Nucleus accumbens (tissue), 56 donors: ENCODE results near the gene ESCO1.
"Not testable (repeated sequence)": the region's sequence is repeated elsewhere in the genome, so short reads cannot be mapped to it uniquely, and the experiment has no call there.

ENCODE experiments used
- DNase-seq, 56 donors: peaks; one replicate each; lab custom pipeline; 2025; lab: John Stamatoyannopoulos, UW

The ESCO1 gene, protein sequence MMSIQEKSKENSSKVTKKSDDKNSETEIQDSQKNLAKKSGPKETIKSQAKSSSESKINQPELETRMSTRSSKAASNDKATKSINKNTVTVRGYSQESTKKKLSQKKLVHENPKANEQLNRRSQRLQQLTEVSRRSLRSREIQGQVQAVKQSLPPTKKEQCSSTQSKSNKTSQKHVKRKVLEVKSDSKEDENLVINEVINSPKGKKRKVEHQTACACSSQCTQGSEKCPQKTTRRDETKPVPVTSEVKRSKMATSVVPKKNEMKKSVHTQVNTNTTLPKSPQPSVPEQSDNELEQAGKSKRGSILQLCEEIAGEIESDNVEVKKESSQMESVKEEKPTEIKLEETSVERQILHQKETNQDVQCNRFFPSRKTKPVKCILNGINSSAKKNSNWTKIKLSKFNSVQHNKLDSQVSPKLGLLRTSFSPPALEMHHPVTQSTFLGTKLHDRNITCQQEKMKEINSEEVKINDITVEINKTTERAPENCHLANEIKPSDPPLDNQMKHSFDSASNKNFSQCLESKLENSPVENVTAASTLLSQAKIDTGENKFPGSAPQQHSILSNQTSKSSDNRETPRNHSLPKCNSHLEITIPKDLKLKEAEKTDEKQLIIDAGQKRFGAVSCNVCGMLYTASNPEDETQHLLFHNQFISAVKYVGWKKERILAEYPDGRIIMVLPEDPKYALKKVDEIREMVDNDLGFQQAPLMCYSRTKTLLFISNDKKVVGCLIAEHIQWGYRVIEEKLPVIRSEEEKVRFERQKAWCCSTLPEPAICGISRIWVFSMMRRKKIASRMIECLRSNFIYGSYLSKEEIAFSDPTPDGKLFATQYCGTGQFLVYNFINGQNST

DNA sequence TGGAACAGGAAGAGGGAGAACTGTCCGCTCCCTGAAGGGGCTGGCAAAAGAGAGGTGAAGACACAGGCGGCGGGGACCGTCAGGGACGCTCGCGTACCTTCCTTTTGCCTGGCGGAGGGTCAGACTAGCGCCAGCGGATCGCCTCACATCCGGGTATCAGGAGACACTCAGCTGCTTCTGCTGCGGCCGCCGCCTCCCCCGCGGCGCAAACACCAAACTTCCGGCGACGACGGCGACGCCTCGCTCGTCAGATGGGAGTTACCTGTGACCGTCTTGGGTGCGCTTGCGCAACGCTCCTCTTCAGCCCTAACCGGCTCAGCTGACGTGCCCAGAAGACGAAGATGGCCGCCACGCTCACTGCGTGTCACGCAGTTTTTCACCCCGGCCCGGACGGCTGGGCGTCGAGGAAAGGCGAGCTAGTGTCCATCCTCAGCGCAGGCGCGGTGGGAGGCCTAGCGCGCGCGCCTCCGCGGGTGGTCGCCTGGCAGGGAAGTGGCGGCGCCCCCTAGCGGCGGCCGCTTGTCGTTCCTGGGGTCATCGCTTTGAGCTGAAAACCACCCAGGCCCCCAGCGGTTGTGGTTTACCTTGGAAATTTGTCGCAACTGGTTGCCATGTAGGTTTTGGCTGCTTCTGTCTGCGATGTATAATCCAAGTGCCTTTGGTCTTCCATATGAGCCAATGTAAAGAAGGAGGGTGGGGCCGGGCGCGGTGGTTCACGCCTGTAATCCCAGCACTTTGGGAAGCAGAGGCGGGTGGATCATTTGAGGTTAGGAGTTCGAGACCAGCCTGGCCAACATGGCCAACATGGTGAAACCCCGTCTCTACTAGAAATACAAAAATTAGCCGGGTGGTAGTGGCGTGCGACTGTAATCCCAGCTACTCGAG, at the start of gene ESCO1:
Gene ESCO1, minus strand, starts transcription at position 179 of the 885 bp plus-strand sequence. CDS start 25,861 bp downstream, outside the sequence.
- peak; percentile 31 to 94 (median 87) for DNase-seq

DNA sequence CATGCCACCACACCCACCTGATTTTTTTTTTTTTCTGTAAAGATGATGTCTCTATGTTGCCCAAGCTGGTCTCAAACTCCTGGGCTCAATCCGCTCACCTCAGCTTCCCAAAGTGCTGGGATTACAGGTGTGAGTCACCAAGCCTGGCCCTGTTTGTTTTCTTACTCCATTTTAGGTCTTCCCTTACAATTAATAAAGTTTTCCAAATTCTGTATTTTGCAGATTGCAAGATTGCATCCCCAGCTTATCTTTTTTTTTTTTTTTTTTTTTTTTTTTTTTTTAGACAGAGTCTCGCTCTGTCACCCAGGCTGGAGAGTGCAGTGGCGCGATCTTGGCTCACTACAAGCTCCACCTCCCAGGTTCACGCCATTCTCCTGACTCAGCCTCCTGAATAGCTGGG, 39.9 kb upstream of the ESCO1 start:
- DNase-seq: not testable (repeated sequence)

DNA sequence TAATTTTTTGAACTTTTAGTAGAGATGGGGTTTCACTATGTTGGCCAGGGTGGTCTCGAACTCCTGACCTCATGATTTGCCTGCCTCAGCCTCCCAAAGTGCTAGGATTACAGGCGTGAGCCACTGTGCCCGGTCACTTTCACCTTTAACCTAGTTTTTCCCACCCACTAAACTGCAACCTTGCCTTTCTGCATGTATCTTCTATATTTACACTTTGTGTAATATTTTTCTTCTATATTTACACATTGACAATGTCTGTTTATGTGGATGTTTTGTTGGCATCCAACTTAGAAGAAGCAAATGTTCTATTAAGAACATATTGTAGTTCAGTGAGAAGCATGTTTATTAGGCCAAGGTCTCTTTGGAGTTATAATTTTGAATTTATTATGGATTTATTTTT, 38.3 kb upstream of the ESCO1 start:
- DNase-seq: no peak

DNA sequence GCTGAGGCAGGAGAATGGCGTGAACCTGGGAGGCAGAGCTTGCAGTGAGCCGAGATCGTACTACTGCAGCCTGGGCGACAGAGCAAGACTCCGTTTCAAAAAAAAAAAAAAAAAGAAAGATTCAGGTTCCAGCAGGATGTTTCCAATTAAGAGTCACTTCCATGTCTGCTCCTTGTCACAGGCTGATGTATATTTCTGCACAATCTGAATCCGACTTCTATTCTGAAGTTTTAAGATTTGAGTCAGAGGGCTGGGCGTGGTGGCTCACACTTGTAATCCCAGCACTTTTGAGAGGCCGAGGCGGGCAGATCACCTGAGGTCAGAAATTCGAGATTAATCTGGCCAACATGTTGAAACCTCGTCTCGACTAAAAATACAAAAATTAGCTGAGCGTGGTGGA, 36.3 kb upstream of the ESCO1 start:
- no peak for DNase-seq

DNA sequence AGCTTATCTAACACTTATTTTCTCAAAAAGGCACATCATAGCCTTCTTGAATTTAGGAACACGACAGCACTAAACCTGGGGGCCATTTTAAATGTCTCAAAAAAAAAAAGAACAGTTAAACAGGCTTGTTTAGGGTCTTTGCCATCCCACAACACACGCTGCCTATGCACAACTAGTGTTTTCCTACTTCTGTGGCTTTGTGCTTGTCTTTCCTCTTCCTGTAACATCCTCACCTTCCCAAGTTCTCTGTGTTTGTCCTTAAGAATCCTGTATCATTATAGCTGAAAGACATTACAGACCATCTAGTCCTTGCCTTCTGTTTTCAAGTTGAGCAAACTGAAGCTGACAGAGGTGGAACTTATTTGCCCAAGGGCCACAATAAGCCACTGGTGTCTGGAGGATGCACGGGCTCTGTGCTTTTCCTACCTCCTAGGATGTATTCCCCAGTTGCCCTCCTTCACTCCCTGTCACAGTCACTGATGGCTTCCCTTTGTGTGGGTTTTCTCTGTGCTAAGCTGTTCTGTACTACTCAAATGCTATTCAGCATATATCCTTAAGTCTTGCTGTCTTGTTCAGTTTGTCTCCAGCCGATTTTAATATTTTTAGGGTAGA, 34.2 kb upstream of the ESCO1 start:
- no peak for DNase-seq

DNA sequence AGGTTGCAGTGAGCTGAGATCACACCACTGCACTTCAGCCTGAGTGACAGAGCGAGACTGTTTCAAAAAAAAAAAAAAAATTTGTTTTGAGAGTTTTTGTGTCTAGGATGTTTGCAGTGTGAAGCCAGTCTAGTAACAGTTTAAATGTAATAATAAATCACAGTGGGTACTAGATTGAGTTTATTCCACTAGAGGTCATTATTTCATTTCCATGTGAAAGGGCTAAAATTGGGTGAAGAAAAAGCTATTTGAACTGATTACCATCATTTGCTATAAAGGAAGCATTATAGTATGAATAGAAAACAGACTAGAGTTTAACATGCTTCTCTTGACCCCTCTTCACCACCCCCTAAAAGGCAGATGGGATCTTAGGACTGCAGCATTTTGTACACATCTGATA, 31.9 kb upstream of the ESCO1 start:
- no peak for DNase-seq

DNA sequence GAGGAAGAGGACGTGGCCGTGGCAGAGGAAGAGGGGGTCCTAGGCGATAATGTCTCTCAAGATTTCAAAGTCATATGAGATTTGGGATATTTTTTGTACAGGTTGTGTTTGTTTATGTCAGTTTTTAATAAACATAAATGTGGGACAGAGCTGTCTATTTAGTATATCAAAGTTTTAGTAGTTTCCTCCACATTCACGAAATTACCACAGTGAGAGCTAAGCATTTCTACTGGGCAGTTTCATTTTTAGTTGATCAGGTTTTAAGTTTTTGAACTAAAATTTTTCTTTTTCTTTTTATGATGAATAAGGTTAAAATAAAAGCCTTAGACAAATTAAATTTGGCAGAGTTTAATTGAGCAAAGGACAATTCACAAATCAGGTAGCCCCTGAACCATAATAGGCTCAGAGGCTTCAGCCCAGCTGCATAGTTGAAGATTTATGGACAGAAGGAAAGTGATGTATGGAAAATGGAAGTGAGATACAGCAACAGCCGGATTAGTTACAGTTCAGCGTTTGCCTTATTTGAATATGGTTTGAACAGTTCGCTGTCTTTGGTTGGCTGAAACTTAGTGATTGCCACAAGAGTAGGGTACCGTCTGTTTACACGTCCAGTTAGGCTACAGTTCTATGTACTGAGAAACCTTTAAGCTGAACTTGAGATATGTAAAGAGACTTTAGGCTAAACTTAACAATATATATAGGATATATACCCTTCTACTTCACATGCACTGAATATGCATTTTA, 28.8 kb upstream of the ESCO1 start:
- DNase-seq: no peak

DNA sequence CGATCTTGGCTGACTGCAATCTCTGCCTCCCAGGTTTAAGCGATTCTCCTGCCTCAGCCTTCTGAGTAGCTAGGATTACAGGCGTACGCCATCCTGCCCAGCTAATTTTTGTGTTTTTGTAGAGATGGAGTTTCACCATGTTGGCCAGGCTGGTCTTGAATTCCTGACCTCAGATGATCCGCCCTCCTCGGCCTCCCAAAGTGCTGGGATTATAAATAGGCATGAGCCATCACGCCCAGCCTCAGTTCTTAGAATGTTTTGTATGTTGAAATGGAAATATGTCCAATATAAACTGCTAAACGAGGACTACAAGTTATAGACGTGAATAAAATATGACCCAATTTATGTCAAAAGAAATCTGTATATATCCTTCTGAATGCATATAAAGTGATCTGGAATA, 21.1 kb upstream of the ESCO1 start:
- not testable (repeated sequence) for DNase-seq

DNA sequence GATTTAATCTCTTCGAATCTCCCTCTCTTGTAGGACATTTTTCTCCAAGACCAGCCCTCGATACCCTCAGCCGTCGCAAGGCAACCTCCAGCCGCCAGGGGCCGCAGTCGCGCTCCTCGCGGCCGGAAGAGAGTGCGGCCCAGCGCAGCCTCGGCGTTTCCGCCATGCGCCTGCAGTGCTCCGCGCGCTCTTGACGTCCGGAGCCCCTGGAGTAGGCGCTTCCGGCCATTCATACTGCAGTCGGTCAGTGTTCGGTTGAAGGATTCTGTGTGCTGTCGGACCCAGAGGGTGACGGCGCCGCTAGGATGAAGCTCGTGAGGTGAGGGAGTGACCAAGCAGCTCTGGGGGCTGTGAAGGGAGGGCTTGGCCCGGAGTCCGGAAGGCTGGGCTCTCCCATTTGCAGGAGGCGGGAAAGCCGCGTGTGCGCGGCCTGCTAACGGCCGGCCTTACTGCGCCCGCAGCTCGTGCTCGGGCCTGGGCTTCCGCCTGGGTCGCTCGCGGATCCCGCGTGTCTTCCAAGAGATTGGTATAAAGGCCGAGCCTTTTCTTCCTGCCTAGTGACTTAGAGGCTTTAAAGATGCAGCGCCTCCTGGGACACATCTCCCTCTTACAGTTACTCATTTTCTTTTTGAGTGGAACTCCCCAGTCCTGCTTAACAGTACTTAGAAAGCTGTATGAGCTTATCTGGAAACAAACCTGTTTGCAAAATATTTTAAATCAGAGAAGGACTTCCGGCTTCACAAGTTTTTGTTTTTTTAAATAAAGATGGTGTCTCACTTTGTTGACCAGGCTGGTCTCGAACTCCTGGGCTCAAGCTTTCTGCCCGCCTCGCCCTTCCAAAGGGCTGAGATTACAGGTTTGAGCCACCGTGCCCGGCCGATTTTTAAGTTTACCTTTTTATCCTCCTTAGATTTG, 11.9 kb upstream of the ESCO1 start, which contains the start of gene SNRPD1:
Gene SNRPD1, plus strand, starts transcription at position 190 of the 915 bp plus-strand sequence. Its CDS starts 116 bp downstream, at position 306.
- DNase-seq: peak in 55 of 56 donors; percentile 13 to 92 (median 77)

DNA sequence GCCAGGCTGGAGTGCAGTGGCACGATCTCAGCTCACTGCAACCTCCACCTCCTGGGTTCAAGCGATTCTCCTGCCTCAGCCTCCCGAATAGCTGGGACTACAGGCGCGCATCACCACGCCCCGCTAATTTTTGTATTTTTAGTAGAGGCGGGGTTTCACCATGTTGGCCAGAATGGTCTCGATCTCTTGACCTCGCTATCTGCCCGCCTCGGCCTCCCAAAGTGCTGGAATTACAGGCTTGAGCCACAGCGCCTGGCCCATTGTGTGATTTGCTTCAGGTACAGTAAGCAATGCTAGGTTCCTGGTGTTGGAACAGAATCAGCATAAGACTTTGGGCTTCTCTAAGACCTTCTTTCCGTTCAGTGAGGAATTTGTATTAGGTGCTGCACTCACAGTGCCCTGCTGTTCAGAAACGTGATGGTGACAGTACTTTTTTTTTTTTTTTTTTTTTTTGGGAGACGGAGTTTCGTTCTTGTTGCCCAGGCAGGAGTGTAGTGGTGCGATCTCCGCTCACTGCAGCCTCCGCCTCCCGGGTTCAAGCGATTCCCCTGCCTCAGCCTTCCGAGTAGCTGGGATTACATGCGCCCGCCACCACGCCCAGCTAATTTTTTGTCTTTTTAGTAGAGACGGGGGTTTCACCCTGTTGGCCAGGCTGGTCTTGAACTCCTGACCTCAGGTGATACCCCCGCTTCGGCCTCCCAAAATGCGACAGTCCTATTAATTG, 11.1 kb upstream of the ESCO1 start:
- not testable (repeated sequence) for DNase-seq

DNA sequence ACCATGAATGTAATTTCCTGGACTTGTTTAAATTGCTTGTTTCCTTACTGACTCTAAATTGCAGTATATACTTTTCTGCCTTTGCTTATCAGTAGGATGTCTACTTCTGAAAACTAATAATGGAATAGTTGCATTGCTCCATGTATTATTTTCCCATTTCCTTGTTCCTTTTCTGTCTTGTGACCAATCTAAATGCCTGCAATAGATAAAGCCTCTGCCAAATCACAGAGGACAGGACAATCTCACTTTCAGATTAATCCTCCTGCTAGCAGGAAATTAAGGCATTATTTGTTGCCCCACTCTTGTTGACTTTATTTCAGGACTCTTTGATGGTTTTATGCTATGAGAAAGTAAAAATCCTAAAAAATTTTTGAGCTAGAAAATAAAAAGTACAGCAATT, 4.7 kb upstream of the ESCO1 start:
- DNase-seq: no peak

DNA sequence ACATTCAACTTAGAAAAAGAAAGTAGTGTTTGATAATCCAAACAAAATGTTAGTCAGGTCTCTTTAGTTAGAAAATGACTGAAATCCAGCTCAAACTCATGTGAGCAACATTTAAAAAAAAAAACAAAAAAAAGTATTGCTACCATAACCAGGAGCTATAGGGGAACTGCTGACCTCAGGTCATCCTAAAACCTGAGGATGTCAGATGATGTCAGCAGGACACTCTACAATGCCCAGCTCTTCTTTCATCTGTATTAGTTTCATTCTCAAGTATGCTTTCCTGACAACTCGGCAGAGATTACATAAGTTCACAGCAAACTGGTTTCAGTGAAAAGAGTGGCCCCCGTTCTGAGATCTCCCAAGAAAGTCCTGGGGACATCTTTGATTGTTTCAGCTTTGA, 4.2 kb upstream of the ESCO1 start:
- DNase-seq: no peak

DNA sequence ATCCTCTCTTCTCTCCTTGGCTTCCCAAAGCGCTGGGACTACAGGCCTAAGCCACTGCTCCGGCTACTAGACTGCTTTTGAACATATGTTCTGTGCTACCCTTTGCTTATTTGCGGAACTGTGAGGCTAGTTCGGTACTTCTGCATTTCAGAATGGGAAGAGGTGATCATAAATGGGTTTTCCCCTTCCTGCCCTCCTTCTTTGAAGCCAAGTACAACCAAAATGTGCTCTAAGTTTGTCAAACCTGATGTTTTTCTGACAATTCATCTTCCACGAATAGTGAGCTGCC, 1.7 kb upstream of the ESCO1 start:
- DNase-seq: peak in 1 of 56 donors; percentile 6

DNA sequence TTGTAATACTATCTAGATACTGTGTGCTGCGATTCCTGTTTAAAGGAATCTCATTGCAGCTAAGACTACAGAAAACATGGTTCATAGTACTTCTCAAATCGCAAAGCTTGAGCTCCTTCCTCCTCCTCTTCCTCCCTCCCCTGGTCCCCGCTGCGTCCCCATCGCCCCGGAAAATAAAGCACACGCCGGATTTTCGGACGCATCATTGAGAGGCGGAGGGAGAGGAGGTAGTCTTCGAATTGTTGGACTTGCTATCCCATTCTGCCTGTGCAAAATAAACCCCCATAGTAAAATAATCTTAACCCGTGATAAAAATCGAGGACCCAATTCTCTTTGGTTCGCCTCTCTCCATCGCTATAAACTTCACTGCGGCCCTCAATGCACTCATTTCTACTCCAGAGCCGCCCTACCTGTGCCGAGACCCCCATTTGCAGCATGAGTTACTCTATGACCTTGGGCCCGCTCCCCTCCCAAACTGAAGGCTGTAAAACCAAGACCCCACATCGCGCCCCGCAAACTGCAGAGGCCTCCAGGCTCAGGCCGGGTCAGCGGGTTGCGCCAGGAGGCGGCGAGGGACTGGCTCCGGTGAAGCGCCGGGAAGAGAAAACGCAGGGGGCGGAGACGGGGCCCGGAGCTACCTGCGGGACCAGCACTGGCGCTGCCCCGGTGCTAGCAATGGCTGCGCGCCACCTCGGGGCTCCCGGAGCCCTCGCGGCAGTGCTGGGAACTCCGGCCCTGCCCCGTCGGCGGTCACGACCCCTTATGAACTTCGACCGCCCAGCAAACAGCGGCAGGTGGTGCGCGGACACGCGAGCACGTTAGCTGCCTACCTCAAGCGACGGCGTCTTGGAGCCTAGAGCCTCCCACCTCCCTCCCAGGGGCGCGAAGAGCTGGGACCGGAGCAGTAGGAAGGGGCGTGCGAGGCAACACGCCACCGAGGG, 649 bp downstream of the ESCO1 start:
- DNase-seq: peak in 31 of 56 donors; percentile 24 to 79 (median 58)

DNA sequence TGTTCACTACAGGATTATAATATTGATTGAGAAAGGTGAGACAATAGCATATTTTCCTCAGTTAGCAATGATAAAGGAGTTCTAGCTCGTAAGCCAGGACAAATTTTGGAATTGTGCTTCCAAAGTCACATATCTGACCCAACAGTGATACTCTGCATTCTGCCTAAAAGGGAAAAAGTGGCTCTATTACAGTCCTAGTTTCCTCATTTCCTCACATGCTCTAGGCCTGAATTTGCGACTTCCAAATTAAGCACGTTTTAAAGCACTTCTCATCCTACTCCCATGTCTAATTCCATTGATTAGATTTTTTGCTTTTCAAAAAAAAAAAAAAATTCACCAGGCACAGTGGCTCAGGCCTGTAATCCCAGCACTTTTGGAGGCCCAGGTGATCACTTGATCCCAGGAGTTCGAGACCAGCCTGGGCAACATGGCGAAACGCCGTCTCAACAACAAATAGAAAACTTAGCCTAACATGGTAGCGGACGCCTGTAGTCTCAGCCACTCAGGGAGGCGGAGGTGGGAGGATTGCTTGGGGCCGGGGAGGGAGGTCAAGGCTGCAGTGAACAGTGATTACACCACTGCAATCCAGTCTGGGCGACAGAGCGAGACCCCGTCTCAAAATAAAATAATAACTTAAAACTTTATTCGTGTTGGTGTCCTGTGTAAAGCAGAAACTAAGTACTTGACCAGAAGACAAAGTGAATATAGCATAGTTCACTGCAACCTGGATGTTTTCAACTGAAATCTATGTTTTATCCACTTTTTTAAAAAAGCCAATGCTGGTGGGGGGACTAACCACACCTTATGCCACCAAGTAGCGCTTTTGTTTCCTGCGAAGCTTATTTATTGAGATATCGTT, 1.5 kb downstream of the ESCO1 start:
- no peak for DNase-seq

DNA sequence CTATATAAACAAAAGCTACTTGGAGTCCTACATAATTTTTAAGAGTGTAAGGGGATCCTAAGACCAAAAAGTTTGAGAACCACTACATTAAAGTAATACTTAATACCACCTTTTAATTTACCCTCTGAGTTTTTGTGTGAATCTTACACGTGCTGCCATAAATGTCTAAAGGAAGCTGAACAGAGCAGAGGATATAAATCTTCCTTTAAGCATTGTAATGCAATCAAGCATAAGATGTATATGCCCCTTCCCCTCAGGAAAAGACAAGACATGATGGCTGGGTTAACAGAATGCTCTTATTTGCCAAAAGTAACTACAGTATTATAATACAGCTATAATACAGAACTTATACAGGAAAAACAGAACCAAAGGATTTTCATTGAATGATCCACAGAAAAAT, 2.9 kb downstream of the ESCO1 start:
- DNase-seq: no peak
